SK-N-MC (cell line): ENCODE results near the gene CHAC1.

Experiments
- EZH2 ChIP-seq: fragments of 200-600 bp; sonication (generic); IDR thresholded peaks from one replicate; pipeline ENCODE4 v1.6.1; 2017; ENCODE audit warnings: antibody characterized with exemption
- POLR2AphosphoS5 ChIP-seq: IDR thresholded peaks from 2 replicates; pipeline ENCODE4 v1.6.1; 2012; ENCODE audit warnings: mild to moderate bottlenecking, low read depth, low read length, borderline replicate concordance

- TF ChIP-seq EZH2 (no peak), POLR2AphosphoS5 (no peak)
Observed at GRCh38 chr15:40976819-40977218, 23.5 kb downstream of the CHAC1 start.
